Nephron (organoid): ENCODE measurements around the gene SLC22A23.

Experiments used
- H3K27ac Mint-ChIP-seq, 3 experiments: 2 replicates each; pipeline ENCODE4 v1.8.0; 2020; ENCODE audit warnings: mixed read lengths in 3 of 3, mild to moderate bottlenecking in 2 of 3, moderate library complexity in 1 of 3
- H3K27me3 Mint-ChIP-seq: 2 replicates; pipeline ENCODE4 v1.8.0; 2021; ENCODE audit warnings: low read depth, mild to moderate bottlenecking, moderate library complexity, mixed read lengths
- H3K36me3 Mint-ChIP-seq: 2 replicates; pipeline ENCODE4 v1.8.0; 2020; ENCODE audit warnings: low read depth, mixed read lengths
- H3K4me1 Mint-ChIP-seq: 2 replicates; pipeline ENCODE4 v1.8.0; 2020; ENCODE audit warnings: mixed read lengths
- H3K4me3 Mint-ChIP-seq, 3 experiments: 2 replicates each; pipeline ENCODE4 v1.8.0; 2020; ENCODE audit warnings: mild to moderate bottlenecking in 3 of 3, mixed read lengths in 3 of 3, moderate library complexity in 2 of 3
- H3K9me3 Mint-ChIP-seq: 2 replicates; pipeline ENCODE4 v1.8.0; 2020; ENCODE audit warnings: mixed read lengths
- TF ChIP-seq, protein P1 (sequence below), 3 experiments: fragments of 200-600 bp; sonication (generic); IDR thresholded peaks; one replicate each; pipeline ENCODE4 v1.5.0; 2021; ENCODE audit warnings: antibody characterized with exemption in 3 of 3; ENCODE audit not compliant: unreplicated experiment in 3 of 3

Gene SLC22A23

GRCh38 chr6:3359973-3360726, 96.7 kb downstream of the SLC22A23 start:
- Mint-ChIP-seq H3K4me1 (peaks cover 17% of the 10 kb centered on the region), H3K4me3 (no peak overlapping the region), H3K27ac (no peak overlapping the region), H3K36me3 (no peaks in the 10 kb centered on the region), H3K27me3 (peaks cover 5% of the 10 kb centered on the region), H3K9me3 (no peaks in the 10 kb centered on the region)
- TF ChIP-seq, protein P1, sequence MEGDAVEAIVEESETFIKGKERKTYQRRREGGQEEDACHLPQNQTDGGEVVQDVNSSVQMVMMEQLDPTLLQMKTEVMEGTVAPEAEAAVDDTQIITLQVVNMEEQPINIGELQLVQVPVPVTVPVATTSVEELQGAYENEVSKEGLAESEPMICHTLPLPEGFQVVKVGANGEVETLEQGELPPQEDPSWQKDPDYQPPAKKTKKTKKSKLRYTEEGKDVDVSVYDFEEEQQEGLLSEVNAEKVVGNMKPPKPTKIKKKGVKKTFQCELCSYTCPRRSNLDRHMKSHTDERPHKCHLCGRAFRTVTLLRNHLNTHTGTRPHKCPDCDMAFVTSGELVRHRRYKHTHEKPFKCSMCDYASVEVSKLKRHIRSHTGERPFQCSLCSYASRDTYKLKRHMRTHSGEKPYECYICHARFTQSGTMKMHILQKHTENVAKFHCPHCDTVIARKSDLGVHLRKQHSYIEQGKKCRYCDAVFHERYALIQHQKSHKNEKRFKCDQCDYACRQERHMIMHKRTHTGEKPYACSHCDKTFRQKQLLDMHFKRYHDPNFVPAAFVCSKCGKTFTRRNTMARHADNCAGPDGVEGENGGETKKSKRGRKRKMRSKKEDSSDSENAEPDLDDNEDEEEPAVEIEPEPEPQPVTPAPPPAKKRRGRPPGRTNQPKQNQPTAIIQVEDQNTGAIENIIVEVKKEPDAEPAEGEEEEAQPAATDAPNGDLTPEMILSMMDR (IDR thresholded peaks at IDR 0.05; ENCODE audit: unreplicated experiment in 3 of 3): no peak

GRCh38 chr6:3359101-3359752, 97.6 kb downstream of the SLC22A23 start:
- H3K27me3 Mint-ChIP-seq: peaks cover 5% of the 10 kb centered on the region
- no peaks in the 10 kb centered on the region for H3K36me3 Mint-ChIP-seq

DNA sequence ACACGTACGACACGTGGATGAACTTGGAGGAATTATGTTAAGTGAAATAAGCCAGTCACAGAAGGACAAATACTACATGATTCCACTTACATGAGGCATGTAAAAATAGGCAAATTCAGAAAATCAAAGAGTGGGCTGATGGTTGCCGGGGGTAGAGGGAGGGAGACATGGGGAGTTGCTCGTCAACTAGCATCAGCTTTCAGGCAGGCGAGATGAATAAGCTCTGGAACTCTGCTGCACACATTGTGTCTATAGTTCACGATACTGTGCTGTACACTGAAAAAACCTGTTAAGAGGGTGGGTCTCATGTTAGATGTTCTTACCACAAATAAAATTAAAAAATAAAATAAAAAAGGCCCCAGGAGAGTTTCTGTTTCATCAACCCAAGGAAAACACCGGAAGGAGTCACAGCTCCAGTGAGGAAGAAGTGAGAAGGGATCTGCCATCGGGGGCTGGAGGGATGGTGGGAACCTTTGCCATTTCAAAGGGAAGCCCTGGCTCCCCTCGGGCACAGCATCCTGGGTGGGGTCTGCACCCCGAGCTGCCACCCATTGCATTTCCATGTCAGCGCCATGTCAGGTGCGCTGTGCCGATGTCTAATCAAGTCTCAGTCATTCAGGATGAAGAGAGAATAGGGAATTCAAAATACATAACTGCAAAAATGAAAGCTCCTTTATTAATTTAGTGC, 98.3 kb downstream of the SLC22A23 start:
- no peak overlapping the region for H3K4me3 Mint-ChIP-seq
- peaks cover 27% of the 10 kb centered on the region for H3K4me1 Mint-ChIP-seq
- H3K27ac Mint-ChIP-seq: no peak overlapping the region
- peaks cover 4% of the 10 kb centered on the region for H3K27me3 Mint-ChIP-seq
- no peaks in the 10 kb centered on the region for H3K9me3 Mint-ChIP-seq
- TF ChIP-seq, protein P1 (IDR thresholded peaks at IDR 0.05; ENCODE audit: unreplicated experiment in 3 of 3): no peak
- no peaks in the 10 kb centered on the region for H3K36me3 Mint-ChIP-seq

More at GRCh38 chr6:3359101-3359752, 97.6 kb downstream of the SLC22A23 start:
- TF ChIP-seq, protein P1 (IDR thresholded peaks at IDR 0.05; ENCODE audit: unreplicated experiment in 3 of 3): no peak
- H3K9me3 Mint-ChIP-seq: no peaks in the 10 kb centered on the region
- peaks cover 22% of the 10 kb centered on the region for H3K4me1 Mint-ChIP-seq
- no peak overlapping the region for H3K27ac Mint-ChIP-seq
- H3K4me3 Mint-ChIP-seq: no peak overlapping the region

DNA sequence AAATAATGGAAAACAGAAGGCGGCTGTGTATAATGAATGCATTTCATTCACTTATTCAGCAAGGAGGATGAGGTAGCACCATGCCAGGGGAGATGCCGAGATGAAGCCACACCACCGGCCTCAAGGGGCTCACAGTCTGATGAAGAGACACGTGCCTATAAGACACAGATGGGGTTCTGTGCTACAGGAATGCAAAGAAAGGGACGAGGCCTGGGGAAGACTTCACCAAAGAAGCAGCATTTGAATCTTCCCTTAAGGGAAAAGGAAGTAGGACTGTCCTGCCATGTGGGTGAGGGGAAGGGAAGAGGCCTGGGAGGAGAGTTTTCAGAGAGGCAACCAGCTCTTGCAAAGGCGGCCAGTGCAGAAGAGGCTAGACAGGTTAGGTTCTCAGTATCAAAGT, 99.2 kb downstream of the SLC22A23 start:
- H3K27ac Mint-ChIP-seq: peak overlapping the region in 1 of 3 experiments; percentile 3
- no peaks in the 10 kb centered on the region for H3K9me3 Mint-ChIP-seq
- H3K27me3 Mint-ChIP-seq: peaks cover 4% of the 10 kb centered on the region
- peaks cover 32% of the 10 kb centered on the region for H3K4me1 Mint-ChIP-seq
- H3K4me3 Mint-ChIP-seq: no peak overlapping the region
- TF ChIP-seq, protein P1 (IDR thresholded peaks at IDR 0.05; ENCODE audit: unreplicated experiment in 3 of 3): no peak
- H3K36me3 Mint-ChIP-seq: no peaks in the 10 kb centered on the region

DNA sequence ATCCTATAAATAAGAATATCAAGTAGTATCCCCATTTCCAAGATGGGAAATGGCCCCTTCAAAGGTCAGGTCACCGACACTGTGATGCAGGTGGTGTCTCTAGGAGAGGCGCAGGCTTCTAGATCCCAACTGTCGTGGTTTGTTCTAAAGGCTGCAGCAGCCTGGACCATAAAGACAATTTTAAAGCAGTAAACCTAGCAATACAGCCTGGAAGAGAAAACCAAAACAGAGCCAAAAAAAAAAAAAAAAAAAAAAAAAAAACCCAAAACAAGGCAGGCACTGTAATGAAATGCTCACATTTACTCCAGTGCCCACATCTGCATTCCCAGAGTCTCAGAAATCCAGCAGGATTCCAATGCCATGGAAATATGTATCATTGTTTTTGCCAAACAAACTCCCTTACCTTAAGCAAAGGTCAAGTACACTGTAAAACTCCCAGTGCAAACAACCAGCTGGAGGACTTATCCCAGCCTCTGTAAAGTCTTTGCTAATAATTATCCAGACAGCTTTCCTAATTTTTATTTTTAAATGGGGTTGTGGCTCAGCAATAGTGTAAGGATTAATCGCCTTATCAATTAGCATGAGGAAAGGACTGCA, 99.9 kb downstream of the SLC22A23 start:
- Mint-ChIP-seq H3K27me3 (peaks cover 4% of the 10 kb centered on the region), H3K36me3 (no peaks in the 10 kb centered on the region), H3K27ac (peak overlapping the region; percentile 83 to 98 (median 96)), H3K4me1 (peaks cover 37% of the 10 kb centered on the region), H3K4me3 (peak overlapping the region; percentile 78 to 83 (median 79)), H3K9me3 (no peaks in the 10 kb centered on the region)
- TF ChIP-seq, protein P1 (IDR thresholded peaks at IDR 0.05; ENCODE audit: unreplicated experiment in 3 of 3): no peak
